Adrenal gland (tissue), 12 donors: ENCODE results near the gene GNG2. TPM values are rescaled to one million over a fixed set of nuclear protein-coding genes. Genes with fewer than 3 reads are reported as not detected.

Experiments
- DNase-seq, 7 donors: peaks; one replicate each; pipeline ENCODE4 v3.0.0-alpha.2; 2019 to 2020
- H3K27ac ChIP-seq, 5 donors: fragments of 200-600 bp; sonication (generic) in 4 of 5; 1 replicate in 3 of 5; 2 replicates in 2 of 5; pipeline versions ENCODE4 v1.5.1 to v1.8.0; 2016 to 2020; ENCODE audit warnings: mild to moderate bottlenecking in 1 of 5
- H3K27me3 ChIP-seq: fragments of 200-600 bp; 2 replicates; pipeline ENCODE4 v1.8.0; 2021
- H3K36me3 ChIP-seq, 2 donors: fragments of 200-600 bp; replicated peaks in 1 of 2; 1 replicate in 1 of 2; 2 replicates in 1 of 2; pipeline versions ENCODE4 v1.5.1 to v1.8.0; 2018 to 2022
- H3K4me1 ChIP-seq, 2 donors: fragments of 200-600 bp; replicated peaks in 1 of 2; 1 replicate in 1 of 2; 2 replicates in 1 of 2; pipeline versions ENCODE4 v1.5.1 to v1.8.0; 2018 to 2021
- H3K4me3 ChIP-seq, 4 donors: fragments of 200-600 bp; sonication (generic) in 3 of 4; one replicate each; pipeline ENCODE4 v1.5.1; 2016 to 2018
- H3K9me3 ChIP-seq, 3 donors: fragments of 200-600 bp; sonication (generic) in 1 of 3; replicated peaks in 1 of 3; 1 replicate in 2 of 3; 2 replicates in 1 of 3; pipeline versions ENCODE4 v1.5.1 to v1.8.0; 2016 to 2021
- POLR2A ChIP-seq, 2 donors: fragments of 450-650 bp; IDR thresholded peaks; one replicate each; pipeline ENCODE4 v1.6.1; 2017; ENCODE audit warnings: antibody characterized with exemption in 2 of 2, mild to moderate bottlenecking in 2 of 2, moderate library complexity in 1 of 2
- WGBS, 4 donors: extraction: QIAGEN DNeasy Blood & Tissue Kit in 2 of 4; methylation state at CpG; one replicate each; pipeline versions ENCODE4 v1.1.5 to v1.1.7; 2013 to 2017; 5-methylcytosine and 5-hydroxymethylcytosine counted together
- intact Hi-C, 2 donors: fragments of 100-400 bp; cut with DNase I; formaldehyde crosslinking; loops; one replicate each; pipeline versions ENCODE4 v1.14.1 to v1.15.0; 2022 to 2023
- polyA plus RNA-seq, 3 donors: library from polyadenylated mRNA; stranded (reverse); fragments of 200-250 nt in 2 of 3; fragments of 350-450 nt in 1 of 3; fragmentation: Illumina TruSeq in 1 of 3; extraction: RNeasy Lipid Tissue Mini Kit (QIAGEN cat#74804) in 1 of 3; gene quantifications; one replicate each; pipeline ENCODE4 v1.2.3, GENCODE V29; 2013 to 2014
- total RNA-seq, 9 donors: library from RNA; depleted of rRNA in 4 of 9; stranded (reverse); fragments of >200 nt in 4 of 9; fragments of 120-200 nt in 1 of 9; fragmentation: NEBNext Ultra II Directional in 1 of 9; extraction: Animal tissue kit (Norgen Biotek cat#: 25700) in 1 of 9; gene quantifications; one replicate each; pipeline versions ENCODE4 v1.1.0 to v1.2.4, GENCODE V29; 2013 to 2023
- TF ChIP-seq, protein P1 (sequence below), 6 experiments: fragments of 450-650 bp in 4 of 6; fragments of 200-600 bp in 2 of 6; sonication (generic) in 1 of 6; IDR thresholded peaks; 1 replicate in 5 of 6; 2 replicates in 1 of 6; pipeline versions ENCODE4 v1.5.1 to v1.8.0; 2016 to 2021; ENCODE audit warnings: antibody characterized with exemption in 6 of 6, mild to moderate bottlenecking in 2 of 6, moderate library complexity in 1 of 6
- donor health status: healthy with polysubstance abuse.
- donor health status: Bipolar disorder and iron deficiency.
- donor health status: DM: yes; HTN: yes; CAD: no.
- donor health status: DM: no; HTN: no; CAD: no.
- donor health status: DM: no; HTN: no; CAD: no.
- donor health status: DM: yes; HTN: yes; CAD: no.

The GNG2 gene
- total and polyA plus RNA-seq, 12 donors: 6.7 to 61.4 (median 20.7) TPM

DNA sequence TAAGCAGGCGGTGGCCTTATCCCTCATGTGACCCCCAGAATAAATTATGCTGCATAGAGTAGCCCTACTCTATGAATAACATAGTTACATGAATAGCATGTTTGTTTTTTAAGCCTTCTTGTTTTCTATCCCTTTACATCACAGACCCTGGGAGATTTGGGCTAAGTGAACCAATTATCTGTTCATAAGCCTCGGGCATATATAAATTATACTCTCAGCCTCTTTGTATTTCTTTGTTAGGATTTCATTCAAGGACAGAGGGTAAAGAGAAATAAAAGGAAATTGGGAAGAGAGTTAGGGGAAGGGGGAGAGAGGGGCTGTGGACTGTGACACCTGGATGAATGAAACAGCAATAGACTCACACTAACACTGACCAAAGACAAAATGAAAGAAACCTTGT lies 93.6 kb downstream of the GNG2 start:
- DNase-seq: no peak
- no peaks in the 10 kb centered on the region for H3K27me3 ChIP-seq
- no peaks in the 10 kb centered on the region for H3K4me1 ChIP-seq
- WGBS, 4 donors: 62 to 89% (median 82%) methylated on average over 2 of the region's 2 CpGs
- no peak for TF ChIP-seq POLR2A (IDR thresholded peaks at IDR 0.05)
- TF ChIP-seq, protein P1, sequence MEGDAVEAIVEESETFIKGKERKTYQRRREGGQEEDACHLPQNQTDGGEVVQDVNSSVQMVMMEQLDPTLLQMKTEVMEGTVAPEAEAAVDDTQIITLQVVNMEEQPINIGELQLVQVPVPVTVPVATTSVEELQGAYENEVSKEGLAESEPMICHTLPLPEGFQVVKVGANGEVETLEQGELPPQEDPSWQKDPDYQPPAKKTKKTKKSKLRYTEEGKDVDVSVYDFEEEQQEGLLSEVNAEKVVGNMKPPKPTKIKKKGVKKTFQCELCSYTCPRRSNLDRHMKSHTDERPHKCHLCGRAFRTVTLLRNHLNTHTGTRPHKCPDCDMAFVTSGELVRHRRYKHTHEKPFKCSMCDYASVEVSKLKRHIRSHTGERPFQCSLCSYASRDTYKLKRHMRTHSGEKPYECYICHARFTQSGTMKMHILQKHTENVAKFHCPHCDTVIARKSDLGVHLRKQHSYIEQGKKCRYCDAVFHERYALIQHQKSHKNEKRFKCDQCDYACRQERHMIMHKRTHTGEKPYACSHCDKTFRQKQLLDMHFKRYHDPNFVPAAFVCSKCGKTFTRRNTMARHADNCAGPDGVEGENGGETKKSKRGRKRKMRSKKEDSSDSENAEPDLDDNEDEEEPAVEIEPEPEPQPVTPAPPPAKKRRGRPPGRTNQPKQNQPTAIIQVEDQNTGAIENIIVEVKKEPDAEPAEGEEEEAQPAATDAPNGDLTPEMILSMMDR (IDR thresholded peaks at IDR 0.05): no peak
- H3K4me3 ChIP-seq: no peak overlapping the region
- intact Hi-C loops: no loop called here
- H3K36me3 ChIP-seq: no peaks in the 10 kb centered on the region
- H3K9me3 ChIP-seq: no peaks in the 10 kb centered on the region
- H3K27ac ChIP-seq: no peak overlapping the region

DNA sequence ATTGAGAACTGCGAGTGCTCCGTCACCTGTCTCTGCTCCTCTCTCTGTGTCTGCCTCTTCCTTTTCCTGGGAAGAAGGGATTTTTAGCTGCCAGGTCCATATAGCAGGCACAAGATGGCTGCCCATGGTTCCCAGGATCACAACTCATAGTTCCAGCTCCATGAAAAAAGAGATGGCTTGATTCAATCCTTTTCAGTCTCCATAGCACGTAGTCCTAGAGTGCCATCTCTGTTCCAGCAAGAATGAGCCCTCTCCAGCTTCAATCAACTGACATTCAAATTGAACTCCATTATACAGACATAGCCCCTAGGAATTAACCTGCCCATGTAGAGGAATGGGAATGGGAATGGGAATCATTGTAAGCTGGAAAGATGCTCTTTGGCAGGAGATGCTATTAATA lies 94.2 kb downstream of the GNG2 start:
- intact Hi-C loops: no loop called here
- TF ChIP-seq, protein P1 (IDR thresholded peaks at IDR 0.05): no peak
- TF ChIP-seq POLR2A (IDR thresholded peaks at IDR 0.05): no peak
- no peak for DNase-seq
- no peak overlapping the region for H3K4me3 ChIP-seq
- H3K9me3 ChIP-seq: no peaks in the 10 kb centered on the region
- no peak overlapping the region for H3K27ac ChIP-seq
- no peaks in the 10 kb centered on the region for H3K27me3 ChIP-seq
- no peaks in the 10 kb centered on the region for H3K4me1 ChIP-seq
- 86 to 97% (median 95%) methylated on average over 3 of the region's 3 CpGs for WGBS, 4 donors
- no peaks in the 10 kb centered on the region for H3K36me3 ChIP-seq

DNA sequence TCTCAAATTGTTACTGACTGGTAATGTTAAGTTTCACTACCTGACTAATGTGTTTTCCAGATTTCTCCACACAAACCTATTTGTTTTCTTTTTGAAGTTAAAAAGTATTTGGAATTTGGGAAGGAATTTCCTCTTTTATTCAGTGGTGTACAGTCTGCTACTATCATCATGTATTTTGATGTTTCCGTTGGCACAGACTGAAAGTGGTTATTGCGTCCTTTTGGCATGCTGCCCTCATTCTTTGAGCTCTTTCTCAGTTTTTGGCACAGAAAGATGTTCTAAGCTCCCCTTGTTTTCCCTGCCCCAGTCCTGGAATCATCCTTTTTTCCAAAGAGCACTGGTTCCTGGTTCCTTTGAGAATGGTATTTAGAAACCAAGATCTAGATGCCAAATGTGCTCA lies 97.5 kb downstream of the GNG2 start:
- 46 to 59% (median 51%) methylated on average over 2 of the region's 2 CpGs for WGBS, 4 donors
- Histone ChIP-seq H3K27me3 (no peaks in the 10 kb centered on the region), H3K36me3 (no peaks in the 10 kb centered on the region)

DNA sequence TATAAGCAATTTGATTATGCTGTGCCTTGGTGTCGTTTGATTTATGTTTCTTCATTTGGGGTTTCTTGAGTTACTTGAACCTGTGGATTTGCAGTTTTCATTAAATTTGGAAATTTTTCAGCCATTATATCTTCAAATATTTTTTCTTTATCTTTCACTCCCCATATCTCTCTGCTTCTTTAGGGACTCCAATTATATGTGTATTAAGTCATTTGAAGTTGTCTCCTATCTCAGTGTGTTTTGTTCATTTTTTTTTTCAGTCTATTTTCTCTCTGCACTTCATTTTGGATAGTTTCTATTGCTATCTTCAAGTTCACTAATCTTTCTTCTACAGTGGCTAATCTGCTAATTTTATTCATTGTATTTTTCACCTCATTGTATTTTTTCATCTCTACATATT lies 99.5 kb downstream of the GNG2 start:
- Histone ChIP-seq H3K9me3 (no peaks in the 10 kb centered on the region), H3K27ac (no peak overlapping the region), H3K36me3 (no peaks in the 10 kb centered on the region), H3K4me1 (peaks cover 0 to 17% of the 10 kb centered on the region in 2 donors), H3K4me3 (no peak overlapping the region), H3K27me3 (no peaks in the 10 kb centered on the region)
- no peak for DNase-seq
- no peak for TF ChIP-seq POLR2A (IDR thresholded peaks at IDR 0.05)
- TF ChIP-seq, protein P1 (IDR thresholded peaks at IDR 0.05): no peak
- intact Hi-C loops: no loop called here
- WGBS, 4 donors: 91 to 100% (median 97%) methylated on average over 1 of the region's 1 CpG

More for the DNA sequence above, 97.5 kb downstream of the GNG2 start:
- peaks cover 0 to 10% of the 10 kb centered on the region in 2 donors for H3K4me1 ChIP-seq
- TF ChIP-seq, protein P1 (IDR thresholded peaks at IDR 0.05): no peak
- no peak for TF ChIP-seq POLR2A (IDR thresholded peaks at IDR 0.05)
- no peaks in the 10 kb centered on the region for H3K9me3 ChIP-seq
- no peak overlapping the region for H3K27ac ChIP-seq
- peak in 3 of 7 donors; percentile 24 to 61 (median 31) for DNase-seq
- intact Hi-C loops: no loop called here
- no peak overlapping the region for H3K4me3 ChIP-seq
